Measurements from ENCODE around the gene GABRB3. TPM values are rescaled to one million over a fixed set of nuclear protein-coding genes. Genes with fewer than 3 reads are reported as not detected.

The GABRB3 gene
- total and polyA plus RNA-seq, 2 of the 8 experiments (the other 6 are each of a cell fraction or from before 2014, with no cell fraction given), result 98.8 to 163 TPM

DNA sequence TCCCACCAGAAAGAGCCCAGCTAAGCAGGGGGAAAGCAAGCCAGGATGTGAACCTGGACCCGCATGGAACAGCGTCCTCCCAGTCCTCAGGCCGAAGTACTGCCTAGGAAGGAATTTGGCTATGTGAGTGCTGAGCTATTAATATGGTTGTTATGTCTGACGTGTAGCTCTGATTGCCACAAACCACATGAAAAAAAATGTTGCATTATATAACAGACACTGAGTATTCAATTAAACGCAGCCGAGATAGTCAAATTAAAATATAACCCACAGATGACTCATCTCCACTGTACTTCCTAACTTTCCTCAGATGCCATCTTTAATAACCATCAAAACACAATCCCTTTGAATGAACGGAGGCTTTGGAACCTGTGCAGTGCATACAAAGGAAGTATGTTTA lies 111.1 kb downstream of the GABRB3 start:
- H2BK12ac ChIP-seq (ENCODE audit: low read depth, low read length), result 0 out of 2 replicates have a peak overlapping the region, but pooled peaks have one; percentile 55
- H4K5ac ChIP-seq (ENCODE audit: insufficient read length, low read depth, low read length), result no peak overlapping the region
- H3K27ac ChIP-seq (ENCODE audit: low read depth, low read length), result no peak overlapping the region
- H4K20me1 ChIP-seq (replicated peaks in 1 of 2; ENCODE audit: control insufficient read depth in 1 of 2, insufficient read depth in 2 of 2, low read length in 2 of 2), result peaks cover 0 to 6% of the 10 kb centered on the region in 2 experiments
- H3K4ac ChIP-seq (replicated peaks; ENCODE audit: insufficient read length, low read depth, low read length), result no peak overlapping the region
- H3K14ac ChIP-seq (ENCODE audit: insufficient read length), result no peak overlapping the region
- H3K23ac ChIP-seq (ENCODE audit: insufficient read length), result no peak overlapping the region
- DNase-seq (ENCODE audit: low read depth in 1 of 2, low spot score in 2 of 2), result no peak
- POLR2A ChIA-PET (ENCODE audit: partially characterized antibody), result interaction anchor here (0.6 to 0.7 kb wide), 2 partner anchors 31 to 49 kb away, joined by 3 read pairs; no protein-coding TSS in a partner anchor
- no peak overlapping the region for H2BK15ac ChIP-seq (ENCODE audit: low read length)
- no peak overlapping the region for H3K56ac ChIP-seq (replicated peaks; ENCODE audit: insufficient read length, low read depth, low read length)
- peak overlapping the region; percentile 70; the same call in 1 of the 2 replicates for H2AK5ac ChIP-seq (ENCODE audit: low read depth, low read length)
- H3K4me2 ChIP-seq (ENCODE audit: insufficient read depth in 1 of 2, low read depth in 2 of 2, low read length in 2 of 2), result no peak overlapping the region
- no peaks in the 10 kb centered on the region for H3K9me3 ChIP-seq (ENCODE audit: insufficient read depth in 2 of 2, low read depth in 1 of 2, low read length in 1 of 2)
- peaks cover 13% of the 10 kb centered on the region for H3K79me1 ChIP-seq (ENCODE audit: low read depth, low read length)
- H2BK20ac ChIP-seq (ENCODE audit: low read length), result no peak overlapping the region
- H2BK120ac ChIP-seq (replicated peaks; ENCODE audit: low read depth, low read length), result no peak overlapping the region
- H4K91ac ChIP-seq (replicated peaks; ENCODE audit: insufficient read length, low read length), result peak overlapping the region; percentile 44
- no peaks in the 10 kb centered on the region for H3K27me3 ChIP-seq (replicated peaks in 1 of 4; ENCODE audit: control insufficient read depth in 3 of 4, extremely low read depth in 1 of 4, insufficient read depth in 3 of 4, low read length in 3 of 4)
- H2BK5ac ChIP-seq (ENCODE audit: low read depth, low read length), result no peak overlapping the region
- H3K9ac ChIP-seq (replicated peaks in 1 of 4; ENCODE audit: extremely low read depth in 1 of 4, low read depth in 3 of 4, low read length in 3 of 4), result no peak overlapping the region
- no peaks in the 10 kb centered on the region for H3K36me3 ChIP-seq (ENCODE audit: control insufficient read depth in 2 of 4, insufficient read depth in 4 of 4, low read length in 3 of 4)
- WGBS, 2 experiments (ENCODE audit: extremely low coverage in 1 of 2, insufficient coverage in 1 of 2, insufficient read length in 1 of 2, insufficient replicate concordance in 2 of 2, low coverage in 1 of 2, low lambda C conversion rate in 2 of 2, missing lambda C conversion rate in 1 of 2), result 86% methylated on average over 7 of the region's 7 CpGs; no CpG with 5 or more reads in 1 of the 2 experiments
- H3K79me2 ChIP-seq (ENCODE audit: control insufficient read depth in 1 of 2, insufficient read depth in 2 of 2, low read length in 2 of 2), result peaks cover 0 to 86% of the 10 kb centered on the region in 2 experiments; a peak in 3 of 4 replicates
- H3K4me3 ChIP-seq (ENCODE audit: extremely low read depth in 1 of 4, insufficient read depth in 2 of 4, low read depth in 3 of 4, low read length in 4 of 4), result no peak overlapping the region
- CTCF ChIA-PET (ENCODE audit: partially characterized antibody), result interaction anchor here (1.2 to 2.4 kb wide), 3 partner anchors 30 to 202 kb away, joined by 3 to 7 read pairs (median 3); no protein-coding TSS in a partner anchor
- no peaks in the 10 kb centered on the region for H3K23me2 ChIP-seq (ENCODE audit: low read depth, low read length)
- H2AFZ ChIP-seq (ENCODE audit: low read length), result no peak overlapping the region
- no peak for FAIRE-seq
- H4K8ac ChIP-seq (ENCODE audit: extremely low read depth, insufficient read depth, low read length), result no peak overlapping the region
- H3K4me1 ChIP-seq (replicated peaks in 1 of 4; ENCODE audit: control insufficient read depth in 3 of 4, insufficient read depth in 4 of 4, low read length in 3 of 4), result peaks cover 0 to 15% (median 6%) of the 10 kb centered on the region in 4 experiments; a peak in 5 of 7 replicates
- H3K18ac ChIP-seq (ENCODE audit: extremely low read depth, low read length), result no peak overlapping the region
- TF ChIP-seq TCF12 (IDR thresholded peaks at IDR 0.05; ENCODE audit: low read depth, low read length), result no peak
- no peak for TF ChIP-seq E2F6 (IDR thresholded peaks at IDR 0.05)
- no peak for TF ChIP-seq TAF7 (optimal IDR thresholded peaks at IDR 0.05; ENCODE audit: borderline replicate concordance, low read depth, low read length)
- TF ChIP-seq POLR2A (IDR thresholded peaks at IDR 0.05; ENCODE audit: control extremely low read depth in 1 of 2, low read depth in 2 of 2, low read length in 2 of 2), result no peak
- no peak for TF ChIP-seq CHD1 (IDR thresholded peaks at IDR 0.05; ENCODE audit: low read depth, low read length)
- TF ChIP-seq CREB1 (IDR thresholded peaks at IDR 0.05), result no peak
- no peak for TF ChIP-seq KDM5A (IDR thresholded peaks at IDR 0.05; ENCODE audit: low read length)
- TF ChIP-seq GABPA (IDR thresholded peaks at IDR 0.05; ENCODE audit: borderline replicate concordance, insufficient read depth, low read length), result no peak
- TF ChIP-seq POU5F1 (IDR thresholded peaks at IDR 0.05; ENCODE audit: low read depth, low read length), result no peak
- no peak for TF ChIP-seq SIN3A (conservative IDR thresholded peaks at IDR 0.05 in 1 of 2, IDR thresholded peaks at IDR 0.05 in 1 of 2; ENCODE audit: low read depth in 1 of 2, low read length in 2 of 2)
- TF ChIP-seq SP4 (IDR thresholded peaks at IDR 0.05; ENCODE audit: low read length), result no peak
- TF ChIP-seq KDM4A (IDR thresholded peaks at IDR 0.05; ENCODE audit: low read depth, low read length, severe bottlenecking), result no peak
- TF ChIP-seq CTBP2 (IDR thresholded peaks at IDR 0.05; ENCODE audit: borderline replicate concordance, insufficient read depth, insufficient read length, low read length), result no peak
- no peak for TF ChIP-seq ASH2L (IDR thresholded peaks at IDR 0.05; ENCODE audit: low read length)

Measured in H1 (cell line).